H9 (cell line): ENCODE measurements around the gene ANK2. TPM values are rescaled to one million over a fixed set of nuclear protein-coding genes. Genes with fewer than 3 reads are reported as not detected.
"Not testable (repeated sequence)": the region's sequence is repeated elsewhere in the genome, so short reads cannot be mapped to it uniquely, and the experiment has no call there.

ENCODE experiments used
- DNase-seq: peaks from one replicate; pipeline ENCODE4 v3.0.0-alpha.2; 2017
- H2AFZ ChIP-seq: one replicate; pipeline ENCODE4 v1.6.1; 2013; ENCODE audit warnings: mild to moderate bottlenecking, low read length, control low read depth, moderate library complexity
- H2AK5ac ChIP-seq: 2 replicates; pipeline ENCODE4 v1.6.1; 2013; ENCODE audit warnings: low read length, control low read depth, mixed read lengths; ENCODE audit not compliant: insufficient read length
- H2BK120ac ChIP-seq: one replicate; pipeline ENCODE4 v1.6.1; 2013; ENCODE audit warnings: low read depth, mild to moderate bottlenecking, low read length, control low read depth, inconsistent platforms; ENCODE audit not compliant: poor library complexity, severe bottlenecking
- H2BK12ac ChIP-seq: 2 replicates; pipeline ENCODE4 v1.6.1; 2013; ENCODE audit warnings: low read length, control low read depth, mixed read lengths, low read depth; ENCODE audit not compliant: insufficient read length
- H2BK15ac ChIP-seq: 2 replicates; pipeline ENCODE4 v1.6.1; 2013; ENCODE audit warnings: low read depth, low read length, control low read depth
- H2BK20ac ChIP-seq: one replicate; pipeline ENCODE4 v1.6.1; 2013; ENCODE audit warnings: low read depth, mild to moderate bottlenecking, low read length, control low read depth, inconsistent platforms; ENCODE audit not compliant: poor library complexity, severe bottlenecking
- H2BK5ac ChIP-seq: 2 replicates; pipeline ENCODE4 v1.6.1; 2013; ENCODE audit warnings: low read length, control low read depth, mixed read lengths; ENCODE audit not compliant: insufficient read length
- H3K14ac ChIP-seq: 2 replicates; pipeline ENCODE4 v1.6.1; 2013; ENCODE audit warnings: low read length, control low read depth; ENCODE audit not compliant: insufficient read depth
- H3K18ac ChIP-seq: 2 replicates; pipeline ENCODE4 v1.6.1; 2013; ENCODE audit warnings: low read depth, mild to moderate bottlenecking, mixed read lengths, low read length, control low read depth; ENCODE audit not compliant: insufficient read length
- H3K23ac ChIP-seq: 2 replicates; pipeline ENCODE4 v1.6.1; 2013; ENCODE audit warnings: low read length, control low read depth, mixed read lengths, low read depth; ENCODE audit not compliant: insufficient read length
- H3K23me2 ChIP-seq: 2 replicates; pipeline ENCODE4 v1.6.1; 2013; ENCODE audit warnings: low read depth, mild to moderate bottlenecking, mixed read lengths, low read length, control low read depth; ENCODE audit not compliant: insufficient read length, poor library complexity, severe bottlenecking
- H3K27ac ChIP-seq: 2 replicates; pipeline ENCODE4 v1.5.1; 2013; ENCODE audit warnings: low read length, control low read depth, mixed read lengths, low read depth; ENCODE audit not compliant: insufficient read length
- H3K27me3 ChIP-seq: 2 replicates; pipeline ENCODE4 v1.6.1; 2013; ENCODE audit warnings: low read length, control low read depth, inconsistent platforms; ENCODE audit not compliant: insufficient read depth
- H3K4ac ChIP-seq: 2 replicates; pipeline ENCODE4 v1.6.1; 2013; ENCODE audit warnings: low read depth, mild to moderate bottlenecking, control low read depth, inconsistent platforms, low read length, moderate library complexity
- H3K4me1 ChIP-seq: 2 replicates; pipeline ENCODE4 v1.6.1; 2013; ENCODE audit warnings: low read length, control low read depth, inconsistent platforms; ENCODE audit not compliant: insufficient read depth
- H3K4me2 ChIP-seq: 2 replicates; pipeline ENCODE4 v1.6.1; 2013; ENCODE audit warnings: low read length, control low read depth, mixed read lengths; ENCODE audit not compliant: insufficient read length, insufficient read depth
- H3K56ac ChIP-seq: 2 replicates; pipeline ENCODE4 v1.6.1; 2013; ENCODE audit warnings: low read depth, mild to moderate bottlenecking, mixed read lengths, low read length, control low read depth; ENCODE audit not compliant: insufficient read length
- H3K79me1 ChIP-seq: 2 replicates; pipeline ENCODE4 v1.6.1; 2013; ENCODE audit warnings: low read depth, mild to moderate bottlenecking, moderate library complexity, low read length, control low read depth, inconsistent platforms; ENCODE audit not compliant: insufficient read depth, poor library complexity, severe bottlenecking
- H3K79me2 ChIP-seq: 2 replicates; pipeline ENCODE4 v1.6.1; 2013; ENCODE audit warnings: low read length, control low read depth, inconsistent platforms; ENCODE audit not compliant: insufficient read depth
- H3K9ac ChIP-seq: 2 replicates; pipeline ENCODE4 v1.6.1; 2013; ENCODE audit warnings: low read length, control low read depth, mixed read lengths; ENCODE audit not compliant: insufficient read length; ENCODE audit errors: extremely low read depth
- H3K9me3 ChIP-seq: one replicate; pipeline ENCODE4 v1.6.1; 2013; ENCODE audit warnings: low read depth, low read length, inconsistent platforms; ENCODE audit not compliant: control insufficient read depth
- H3T11ph ChIP-seq: one replicate; pipeline ENCODE4 v1.6.1; 2013; ENCODE audit warnings: mild to moderate bottlenecking, low read length, control low read depth, inconsistent platforms
- H4K20me1 ChIP-seq: one replicate; pipeline ENCODE4 v1.6.1; 2013; ENCODE audit not compliant: control insufficient read depth, insufficient read length, insufficient read depth
- H4K5ac ChIP-seq: 2 replicates; pipeline ENCODE4 v1.6.1; 2013; ENCODE audit warnings: low read depth, mild to moderate bottlenecking, mixed read lengths, low read length, control low read depth; ENCODE audit not compliant: insufficient read length
- H4K8ac ChIP-seq: replicated peaks from 2 replicates; pipeline ENCODE4 v1.6.1; 2013; ENCODE audit warnings: low read length, control low read depth, mixed read lengths, low read depth; ENCODE audit not compliant: insufficient read length
- H4K91ac ChIP-seq: 2 replicates; pipeline ENCODE4 v1.6.1; 2013; ENCODE audit warnings: low read depth, mild to moderate bottlenecking, moderate library complexity, mixed read lengths, low read length, control low read depth; ENCODE audit not compliant: insufficient read length
- H3K27ac Mint-ChIP-seq, 3 experiments: 2 replicates in 2 of 3; 3 replicates in 1 of 3; pipeline ENCODE4 v1.8.0; 2020 to 2021; ENCODE audit warnings: mixed read lengths in 3 of 3, mild to moderate bottlenecking in 1 of 3, moderate library complexity in 1 of 3
- H3K27me3 Mint-ChIP-seq: 2 replicates; pipeline ENCODE4 v1.8.0; 2021; ENCODE audit warnings: low read depth, mild to moderate bottlenecking, moderate library complexity, mixed read lengths
- H3K36me3 Mint-ChIP-seq, 3 experiments: 2 replicates in 2 of 3; 3 replicates in 1 of 3; pipeline ENCODE4 v1.8.0; 2020 to 2021; ENCODE audit warnings: low read depth in 3 of 3, mixed read lengths in 3 of 3; ENCODE audit not compliant: insufficient read depth in 1 of 3
- H3K4me1 Mint-ChIP-seq, 2 experiments: 2 replicates each; pipeline ENCODE4 v1.8.0; 2020; ENCODE audit warnings: mixed read lengths in 2 of 2
- H3K4me3 Mint-ChIP-seq, 2 experiments: 2 replicates in 1 of 2; 3 replicates in 1 of 2; pipeline ENCODE4 v1.8.0; 2020 to 2021; ENCODE audit warnings: mild to moderate bottlenecking in 2 of 2, mixed read lengths in 2 of 2, moderate library complexity in 1 of 2
- H3K9me3 Mint-ChIP-seq, 2 experiments: 2 replicates in 1 of 2; 3 replicates in 1 of 2; pipeline ENCODE4 v1.8.0; 2020; ENCODE audit warnings: mild to moderate bottlenecking in 2 of 2, mixed read lengths in 2 of 2, moderate library complexity in 1 of 2
- CTCF ChIP-seq: fragments of 200-600 bp; sonication (generic); conservative IDR thresholded peaks from 3 replicates; pipeline ENCODE4 v1.8.0; 2021; ENCODE audit warnings: antibody characterized with exemption, mild to moderate bottlenecking
- WGBS: extraction: QIAGEN DNeasy Blood & Tissue Kit; methylation state at CpG from one replicate; pipeline ENCODE4 v1.1.7; 2013; ENCODE audit warnings: missing lambda C conversion rate, low lambda C conversion rate, mixed read lengths; ENCODE audit not compliant: insufficient read length; ENCODE audit errors: extremely low coverage; 5-methylcytosine and 5-hydroxymethylcytosine counted together
- total RNA-seq: library from RNA; stranded (reverse); gene quantifications from 2 replicates; pipeline ENCODE4 v1.2.1, GENCODE V29; 2021

The ANK2 gene
- total RNA-seq, 1 experiment from 2014 or later = 36.8 TPM

GRCh38 chr4:113065629-113066028, 16.2 kb downstream of the ANK2 start:
- Histone ChIP-seq H3K79me1 (no peaks in the 10 kb centered on the region), H2AK5ac (peak overlapping the region; percentile 88), H4K8ac (no peak overlapping the region), H2BK20ac (peak overlapping the region; percentile 99), H3K4me2 (no peak overlapping the region), H2BK15ac (no peak overlapping the region), H4K5ac (no peak overlapping the region), H3K23ac (no peak overlapping the region), H3K79me2 (no peaks in the 10 kb centered on the region), H3K4me1 (peaks cover 2% of the 10 kb centered on the region; the same call in 1 of the 2 replicates), H3K27me3 (no peaks in the 10 kb centered on the region; the same call in 1 of the 2 replicates), H2AFZ (no peak overlapping the region), H3K9ac (no peak overlapping the region), H3K56ac (no peak overlapping the region), H2BK120ac (no peak overlapping the region), H3K23me2 (no peaks in the 10 kb centered on the region), H3K14ac (no peak overlapping the region), H3K9me3 (no peaks in the 10 kb centered on the region), H2BK5ac (no peak overlapping the region), H2BK12ac (peak overlapping the region; percentile 8), H3K27ac (no peak overlapping the region), H4K91ac (peak overlapping the region; percentile 5), H4K20me1 (no peaks in the 10 kb centered on the region), H3T11ph (peak overlapping the region; percentile 45), H3K4ac (no peak overlapping the region), H3K18ac (peak overlapping the region; percentile 39)
- peaks cover 51 to 57% of the 10 kb centered on the region in 2 experiments for H3K4me1 Mint-ChIP-seq
- H3K9me3 Mint-ChIP-seq = no peaks in the 10 kb centered on the region
- peak overlapping the region in 2 of 3 experiments; percentile 55 to 93; a peak in 5 of 7 replicates for H3K27ac Mint-ChIP-seq
- no peak for DNase-seq
- H3K27me3 Mint-ChIP-seq = no peaks in the 10 kb centered on the region
- peaks cover 0 to 14% (median 9%) of the 10 kb centered on the region in 3 experiments; a peak in 2 of 7 replicates for H3K36me3 Mint-ChIP-seq
- TF ChIP-seq CTCF = no peak
- no CpG with 5 or more reads among the region's 3 CpGs for WGBS
- H3K4me3 Mint-ChIP-seq = no peak overlapping the region

GRCh38 chr4:113068771-113069170, 19.3 kb downstream of the ANK2 start:
- H2AK5ac ChIP-seq, H2BK5ac ChIP-seq, H3K27me3 Mint-ChIP-seq, H2BK15ac ChIP-seq, H3K27me3 ChIP-seq, H3K23me2 ChIP-seq, H3K18ac ChIP-seq, H3K27ac ChIP-seq, H3K56ac ChIP-seq, H4K91ac ChIP-seq, H2BK120ac ChIP-seq, H3K9ac ChIP-seq, H4K5ac ChIP-seq, H3K4ac ChIP-seq, H4K20me1 ChIP-seq, H3K9me3 ChIP-seq, H3K9me3 Mint-ChIP-seq, H3K23ac ChIP-seq, H4K8ac ChIP-seq, H2BK20ac ChIP-seq, H3K4me2 ChIP-seq, H3K4me1 ChIP-seq, DNase-seq, H3T11ph ChIP-seq, H3K27ac Mint-ChIP-seq, H2AFZ ChIP-seq, H3K4me3 Mint-ChIP-seq, H2BK12ac ChIP-seq, H3K79me2 ChIP-seq, H3K79me1 ChIP-seq, H3K14ac ChIP-seq: not testable (repeated sequence)
- Mint-ChIP-seq H3K36me3 (peaks cover 0 to 14% (median 9%) of the 10 kb centered on the region in 3 experiments; a peak in 2 of 7 replicates), H3K4me1 (peaks cover 36 to 42% of the 10 kb centered on the region in 2 experiments)
- WGBS = no CpG with 5 or more reads among the region's 3 CpGs
